GM19463 (cell line): ENCODE measurements around the gene CCNY.

Experiments used
- ATAC-seq: cut with Tn5 transposase; IDR thresholded peaks from one replicate; pipeline ENCODE4 v1.9.1; 2021; ENCODE audit warnings: mild to moderate bottlenecking, moderate library complexity; ENCODE audit not compliant: unreplicated experiment

Gene CCNY

DNA sequence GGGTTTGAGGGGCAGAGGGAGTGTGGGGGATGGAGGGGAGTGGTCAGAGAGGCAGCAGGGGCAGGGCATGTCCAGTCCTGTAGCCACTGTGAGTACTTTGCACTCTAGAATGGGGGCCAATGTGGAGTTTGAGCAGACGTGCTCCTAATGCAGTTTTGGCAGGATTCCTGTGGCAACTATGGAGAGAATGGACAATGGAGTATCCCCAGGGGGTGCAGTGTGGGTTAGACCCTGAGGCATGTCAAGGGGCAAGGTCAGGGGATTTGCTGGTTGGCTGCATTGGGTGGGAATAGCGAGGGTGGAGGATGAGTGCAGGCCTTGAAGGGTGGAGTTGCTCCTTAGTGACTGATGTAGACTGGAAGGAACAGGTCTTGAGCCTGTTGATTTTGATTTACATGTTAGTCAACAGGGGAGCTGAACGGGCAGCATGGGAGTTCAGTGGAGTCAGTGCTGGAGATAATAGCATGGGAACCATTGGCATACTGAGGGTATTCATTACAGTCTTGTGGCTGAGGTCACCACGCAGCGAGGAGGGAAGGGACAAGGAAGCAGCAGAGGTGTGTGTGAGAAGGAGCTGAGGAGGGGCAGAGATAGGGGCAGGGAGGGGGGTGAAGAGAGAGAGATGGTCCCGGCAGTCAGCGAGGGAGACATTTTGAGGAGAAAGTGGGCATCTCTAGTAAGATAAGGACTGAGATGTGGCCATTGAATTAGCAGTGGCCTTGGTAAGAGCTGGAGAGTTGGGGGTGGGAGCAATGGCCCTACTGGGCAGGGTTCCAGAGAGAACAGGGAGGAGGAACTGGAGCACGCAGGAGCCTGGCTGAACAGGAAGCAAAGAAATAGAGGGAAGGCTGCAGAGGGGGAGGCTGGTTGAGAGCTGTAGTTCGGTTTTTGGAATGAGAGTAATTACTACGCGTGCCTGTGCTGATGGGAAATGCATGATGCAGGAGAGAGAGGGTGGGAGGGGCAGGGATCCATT, 112.7 kb downstream of the CCNY start:
- ATAC-seq = no peak

- no peak for ATAC-seq
These were observed 113.6 kb downstream of the CCNY start for GRCh38 chr10:35449944-35450343.

DNA sequence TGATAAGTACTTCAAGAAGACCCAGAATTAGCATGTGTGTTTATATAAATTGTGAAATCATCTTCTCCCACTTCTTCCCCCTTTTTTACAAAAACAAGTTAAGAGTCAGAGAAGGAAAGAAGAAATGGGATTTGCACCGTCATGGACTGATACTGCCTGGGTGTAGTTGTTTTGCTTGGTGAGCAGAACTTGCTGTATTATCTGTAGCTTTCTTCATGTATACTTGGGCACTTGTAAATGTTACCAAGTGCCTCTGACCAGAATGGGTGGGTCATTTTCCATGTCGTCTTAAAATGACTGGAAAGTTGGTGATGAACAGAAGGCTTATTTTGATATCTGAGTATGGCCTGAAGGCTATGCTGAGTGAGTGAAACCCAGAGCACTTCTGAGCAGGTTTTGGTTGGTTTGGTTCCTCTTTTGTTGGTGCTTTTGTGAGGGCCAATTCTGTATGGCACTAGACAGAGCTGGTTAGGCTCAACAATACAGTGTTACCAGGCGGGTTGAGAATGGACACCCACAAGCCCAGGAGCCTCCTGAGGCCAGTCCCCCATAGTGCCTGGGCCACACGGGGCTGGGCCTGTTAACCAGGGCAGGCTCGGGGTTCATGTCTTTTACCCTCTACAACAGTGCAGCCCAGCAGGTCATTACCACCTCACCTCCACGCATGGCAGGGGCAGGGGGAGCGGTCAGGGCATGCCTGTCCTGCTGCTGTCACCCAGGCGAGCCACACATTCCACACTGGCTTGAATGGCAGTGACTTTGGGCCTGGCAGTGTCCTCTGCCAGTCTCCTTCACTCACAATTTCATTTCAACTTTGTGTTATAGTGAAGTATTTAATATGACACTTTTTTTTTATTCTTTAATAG, 115.1 kb downstream of the CCNY start:
- peak; percentile 97 for ATAC-seq

DNA sequence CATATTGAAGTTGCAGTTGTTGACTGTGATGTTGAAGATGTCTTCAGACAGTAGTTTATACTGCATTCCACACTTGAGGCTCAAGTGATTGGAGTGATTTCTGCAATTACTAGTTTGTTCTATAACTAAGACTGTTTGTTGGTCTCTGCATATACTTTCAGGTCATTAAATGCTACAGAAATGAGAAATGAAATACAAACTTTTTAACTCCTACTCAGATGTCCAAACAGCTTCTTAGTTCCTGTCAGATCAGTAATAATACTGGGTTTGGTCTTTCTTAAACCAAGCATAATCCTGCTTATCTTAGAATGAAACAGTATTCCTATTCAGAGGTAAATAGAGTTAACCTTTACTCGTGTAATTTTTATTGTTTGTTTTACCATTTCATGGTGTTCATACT, 115.9 kb downstream of the CCNY start:
- ATAC-seq = no peak

DNA sequence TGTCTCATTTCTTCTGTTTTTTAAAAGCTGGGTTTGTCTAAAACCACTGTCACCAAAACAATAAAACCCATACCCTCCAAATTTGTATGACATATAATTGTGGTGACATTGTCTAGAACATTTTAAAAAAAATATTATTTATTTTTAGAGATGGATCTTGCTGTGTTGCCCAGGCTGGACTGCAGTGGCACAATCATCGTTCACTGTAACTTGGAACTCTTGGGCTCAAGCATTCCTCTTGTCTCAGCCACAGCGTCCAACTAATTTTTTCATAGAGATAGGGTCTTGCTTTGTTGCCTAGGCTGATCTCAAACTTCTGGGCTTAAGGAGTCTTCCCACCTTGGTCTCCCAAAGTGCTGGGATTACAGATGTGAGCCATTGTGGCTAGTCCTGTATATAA, 116.5 kb downstream of the CCNY start:
- no peak for ATAC-seq

DNA sequence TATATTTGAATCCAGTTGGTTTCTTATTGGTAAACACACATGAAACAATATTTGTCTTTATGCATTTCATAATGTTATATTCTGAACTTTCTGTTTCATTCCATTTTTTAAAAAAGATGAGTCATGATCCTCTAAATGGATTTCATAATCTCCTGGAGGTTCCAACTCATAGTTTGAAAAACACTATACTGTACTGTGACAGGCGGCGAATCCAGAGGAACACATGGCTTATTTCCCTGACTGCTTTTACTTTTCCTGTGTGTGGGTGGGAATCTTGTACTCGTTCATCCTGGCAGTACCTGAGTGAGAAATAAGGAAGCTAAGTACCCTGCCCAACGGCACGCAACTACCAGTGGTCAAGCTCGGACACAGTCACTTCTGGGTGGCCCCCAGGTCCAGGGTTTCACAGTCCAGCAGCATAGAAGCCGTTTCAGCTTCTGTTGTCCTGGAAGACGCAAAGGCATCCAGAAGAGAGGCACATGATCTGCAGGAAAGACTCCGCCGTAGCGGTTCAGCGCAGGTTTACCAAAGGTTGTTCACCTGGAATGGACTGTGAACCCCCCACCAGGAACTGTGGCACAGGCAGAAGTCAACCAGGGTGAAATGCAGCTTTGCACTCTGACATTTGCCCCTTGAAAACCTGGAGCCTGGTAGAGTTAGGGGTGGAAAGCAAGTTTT, 117.7 kb downstream of the CCNY start:
- ATAC-seq = no peak

DNA sequence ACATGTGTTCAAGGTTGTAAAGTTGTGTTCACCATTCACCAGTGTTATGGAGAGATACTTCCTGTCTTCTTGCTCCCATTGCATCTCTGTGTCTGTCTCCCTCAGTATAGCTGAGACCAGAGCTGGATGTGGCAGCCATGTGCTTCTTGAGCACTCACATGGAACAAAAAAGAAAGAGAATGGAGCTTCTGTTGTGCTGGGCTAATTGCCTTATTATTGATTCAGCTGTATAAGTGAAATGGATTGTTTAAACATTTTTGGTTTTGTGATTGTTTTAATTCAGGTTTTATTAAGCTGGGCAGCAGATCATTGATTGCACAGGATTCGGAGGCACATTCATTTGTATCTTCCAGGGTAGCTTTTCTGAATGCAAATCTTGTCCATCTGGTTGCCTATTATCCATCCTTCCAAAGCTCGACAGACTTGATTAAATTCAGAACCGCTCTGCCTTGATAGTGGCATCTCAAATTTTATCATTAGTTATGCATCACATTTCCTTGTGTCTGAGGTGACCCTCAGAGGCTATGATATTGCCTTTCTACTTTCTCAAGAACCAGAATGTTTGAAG, 119.9 kb downstream of the CCNY start:
- no peak for ATAC-seq

DNA sequence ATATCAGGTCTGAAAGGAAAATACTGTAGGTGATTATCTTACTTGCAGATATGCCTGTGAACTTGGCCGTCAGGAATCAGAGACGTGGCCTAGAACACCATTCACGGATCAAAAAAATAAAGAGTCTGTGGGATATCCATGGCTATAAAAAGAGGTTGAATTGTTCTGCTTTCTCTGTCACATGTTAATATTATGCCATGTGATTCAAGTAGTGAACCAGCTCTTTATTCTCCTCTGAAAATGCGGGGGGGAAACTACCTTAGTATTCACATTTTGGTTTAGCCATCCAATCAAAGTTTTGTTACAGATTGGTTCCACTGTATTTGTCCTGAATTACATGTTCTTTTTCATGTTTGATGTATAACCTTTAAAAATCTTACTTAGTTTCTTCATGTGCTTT, 120.5 kb downstream of the CCNY start:
- no peak for ATAC-seq

GRCh38 chr10:35458500-35459448, 122.5 kb downstream of the CCNY start:
- ATAC-seq = no peak

- ATAC-seq = no peak
These were observed 123.1 kb downstream of the CCNY start for GRCh38 chr10:35459449-35459847.

DNA sequence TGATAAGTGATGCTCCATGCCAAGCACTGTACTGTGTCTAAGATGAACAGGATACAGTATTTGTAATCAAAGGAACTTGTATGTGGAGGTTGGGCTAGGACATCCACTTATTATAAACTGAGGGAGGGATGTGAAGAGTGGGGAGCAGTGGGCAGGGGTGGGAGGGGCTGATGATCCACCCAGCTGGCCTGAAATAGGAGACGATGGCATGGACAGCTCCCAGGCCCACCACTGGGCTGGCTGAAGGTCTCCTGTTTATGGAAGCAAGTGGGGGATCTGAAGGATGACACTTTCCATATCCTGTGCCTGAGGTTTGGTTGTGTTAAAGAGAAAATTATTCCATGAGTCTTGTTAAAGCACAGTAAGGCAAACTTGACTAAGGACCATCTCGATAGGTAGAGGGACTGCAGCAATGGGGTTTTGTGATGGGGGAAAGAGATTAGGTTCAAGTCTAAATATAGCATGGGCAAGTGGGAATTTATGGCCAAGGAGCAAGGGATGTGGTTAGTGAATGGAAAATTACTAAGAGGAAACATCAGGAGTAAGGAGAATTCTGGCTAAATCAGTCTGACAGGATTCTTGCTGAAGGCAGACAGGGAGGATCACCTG, 124.6 kb downstream of the CCNY start:
- ATAC-seq = no peak

GRCh38 chr10:35462491-35462934, 126.2 kb downstream of the CCNY start:
- peak; percentile 91 for ATAC-seq

DNA sequence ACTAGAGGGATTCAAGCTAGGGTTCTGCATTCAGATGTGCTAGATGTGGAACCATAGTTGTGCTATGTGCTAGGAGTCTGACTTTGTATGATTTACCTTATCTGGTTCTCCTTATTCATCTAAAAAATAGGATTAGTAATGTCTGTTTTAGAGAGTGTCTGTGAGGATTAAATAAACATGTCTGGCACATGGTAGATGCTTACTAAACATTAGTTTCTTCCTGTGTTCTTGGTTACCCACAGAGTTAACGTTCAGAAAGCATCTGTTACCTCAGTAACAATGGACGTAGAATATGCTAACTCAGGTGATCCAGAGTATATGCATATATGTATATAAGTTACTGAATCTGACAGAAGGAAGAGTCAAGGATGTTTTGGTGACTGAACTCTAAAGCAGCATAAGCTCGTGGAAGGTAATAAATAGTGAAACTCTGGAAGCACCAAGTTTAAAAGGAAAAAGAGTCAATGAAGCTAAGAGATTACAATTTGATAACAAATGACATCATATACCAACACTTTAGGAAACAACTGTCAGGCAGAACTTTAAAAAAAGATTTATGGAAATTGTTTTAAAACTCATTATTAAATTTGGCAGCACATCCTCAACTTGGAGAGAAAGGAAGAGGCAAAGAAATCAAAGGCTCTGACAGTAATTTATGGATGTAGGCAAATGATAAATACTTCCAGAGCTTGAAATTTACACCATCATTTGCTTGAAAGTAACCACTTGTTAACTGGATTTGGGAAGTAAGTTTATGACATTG, 127.0 kb downstream of the CCNY start:
- no peak for ATAC-seq

DNA sequence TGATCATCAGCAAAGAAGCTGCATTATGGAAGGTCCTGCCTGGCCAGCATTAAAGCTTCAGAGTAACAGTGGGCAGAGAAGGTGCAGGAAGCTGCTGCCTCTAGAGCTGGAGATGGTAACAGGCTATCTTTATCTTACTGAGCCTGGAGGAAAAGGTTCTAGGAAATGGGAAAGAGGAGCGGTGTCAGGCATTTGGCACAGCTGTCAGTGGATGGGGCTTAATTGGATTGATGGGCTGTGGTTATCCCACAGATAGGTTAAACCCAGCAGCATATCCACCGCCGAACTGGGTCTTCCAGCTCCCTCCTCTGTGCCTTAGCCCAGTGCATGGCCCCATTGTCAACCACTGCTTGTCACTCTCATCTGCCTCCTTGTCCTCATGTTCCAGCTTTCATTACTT, 127.6 kb downstream of the CCNY start:
- no peak for ATAC-seq

- no peak for ATAC-seq
These were observed 128.6 kb downstream of the CCNY start for GRCh38 chr10:35464825-35465456.

DNA sequence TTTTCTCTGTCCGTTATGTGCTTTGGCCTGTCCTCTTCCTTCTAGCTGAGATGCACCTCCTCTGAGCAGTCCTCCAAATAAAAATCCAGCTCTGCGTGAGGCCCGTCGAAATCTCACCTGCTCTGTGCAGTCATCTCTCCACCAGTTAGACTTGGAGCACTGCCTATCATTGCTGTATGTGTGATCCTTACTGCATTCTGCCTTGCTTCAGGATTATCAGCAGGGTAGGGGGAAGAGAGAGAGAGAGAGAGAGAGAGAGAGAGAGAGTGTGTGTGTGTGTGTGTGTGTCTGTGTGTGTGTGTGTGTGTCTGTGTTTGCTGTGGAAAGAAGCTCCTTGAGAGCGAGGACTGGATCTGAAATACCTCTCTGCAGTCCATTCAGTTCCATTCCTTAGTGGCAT, 129.4 kb downstream of the CCNY start:
- ATAC-seq = no peak

DNA sequence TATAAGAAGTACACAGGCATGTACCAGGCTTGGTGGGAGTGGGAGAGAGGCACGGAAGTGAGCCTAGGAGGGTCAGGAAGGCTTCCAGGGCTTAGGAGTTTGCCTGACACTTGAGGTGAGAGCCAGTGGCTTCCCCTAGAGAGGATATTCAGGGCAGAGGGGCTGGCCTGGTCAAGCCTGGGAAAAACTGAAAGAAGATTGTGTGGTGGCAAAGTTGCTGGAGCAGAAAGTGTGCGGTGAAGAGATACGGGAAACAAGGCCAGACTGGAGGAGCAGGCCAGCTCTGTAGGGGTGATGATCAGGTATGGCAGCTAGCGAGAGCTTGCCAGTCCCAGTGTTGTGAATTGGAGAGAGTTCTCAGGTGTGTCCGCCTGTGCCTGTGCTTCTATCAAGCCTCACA, 129.9 kb downstream of the CCNY start:
- ATAC-seq = no peak

DNA sequence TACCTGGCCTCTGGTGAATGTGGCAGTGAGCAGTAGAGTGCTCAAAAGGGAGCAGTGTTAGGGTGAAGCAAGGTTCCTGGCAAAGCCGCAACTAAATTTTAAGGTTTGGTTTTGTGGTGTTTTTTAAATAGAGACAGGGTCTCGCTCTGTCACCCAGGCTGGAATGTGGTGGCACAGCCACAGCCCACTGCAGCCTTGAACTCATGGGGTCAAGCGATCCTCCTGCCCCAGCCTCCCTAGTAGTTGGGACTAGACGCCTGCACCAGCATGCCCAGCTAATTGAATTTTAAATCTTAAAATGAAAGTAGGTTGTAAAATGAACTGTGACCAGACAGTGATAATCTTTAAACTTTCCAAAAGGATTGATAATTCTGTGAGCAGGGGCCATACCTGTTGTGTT, 130.4 kb downstream of the CCNY start:
- ATAC-seq = no peak
